Tibial nerve (tissue), 4 donors: ENCODE results near the gene SLX4IP. TPM values are rescaled to one million over a fixed set of nuclear protein-coding genes. Genes with fewer than 3 reads are reported as not detected.

Experiments
- DNase-seq, 2 donors: peaks; one replicate each; pipeline ENCODE4 v3.0.0-alpha.2; 2019; ENCODE audit warnings: low spot score in 2 of 2
- H3K27ac ChIP-seq, 4 donors: fragments of 200-600 bp; sonication (generic) in 3 of 4; one replicate each; pipeline ENCODE4 v1.5.1; 2017 to 2019; ENCODE audit warnings: mild to moderate bottlenecking in 1 of 4
- H3K27me3 ChIP-seq, 2 donors: fragments of 200-600 bp; sonication (generic) in 1 of 2; one replicate each; pipeline versions ENCODE4 v1.5.1 to v1.6.0; 2017 to 2019
- H3K36me3 ChIP-seq, 3 donors: fragments of 200-600 bp; sonication (generic); one replicate each; pipeline ENCODE4 v1.5.1; 2018 to 2019
- H3K4me1 ChIP-seq, 4 donors: fragments of 200-600 bp; sonication (generic) in 3 of 4; one replicate each; pipeline ENCODE4 v1.5.1; 2017 to 2019
- H3K4me3 ChIP-seq, 4 donors: fragments of 200-600 bp; sonication (generic) in 3 of 4; one replicate each; pipeline ENCODE4 v1.5.1; 2017 to 2019; ENCODE audit warnings: mild to moderate bottlenecking in 1 of 4, moderate library complexity in 1 of 4
- H3K9me3 ChIP-seq, 4 donors: fragments of 200-600 bp; sonication (generic) in 3 of 4; one replicate each; pipeline ENCODE4 v1.5.1; 2017 to 2019
- CTCF ChIP-seq, 5 experiments: fragments of 200-600 bp in 3 of 5; fragments of 450-650 bp in 2 of 5; sonication (generic) in 3 of 5; IDR thresholded peaks; one replicate each; pipeline ENCODE4 v1.5.1; 2016 to 2019; ENCODE audit warnings: antibody characterized with exemption in 5 of 5, mild to moderate bottlenecking in 3 of 5, moderate library complexity in 2 of 5
- EP300 ChIP-seq, 2 donors: sonication (generic); formaldehyde crosslinking; IDR thresholded peaks; one replicate each; pipeline ENCODE4 v1.6.1; 2017; ENCODE audit warnings: antibody characterized with exemption in 2 of 2, mild to moderate bottlenecking in 1 of 2
- POLR2A ChIP-seq, 2 donors: fragments of 450-650 bp; IDR thresholded peaks; one replicate each; pipeline ENCODE4 v1.6.1; 2017; ENCODE audit warnings: antibody characterized with exemption in 2 of 2, mild to moderate bottlenecking in 2 of 2, moderate library complexity in 2 of 2
- WGBS, 2 donors: methylation state at CpG; one replicate each; pipeline ENCODE4 v1.1.5; 2018; 5-methylcytosine and 5-hydroxymethylcytosine counted together
- total RNA-seq, 4 donors: library from RNA; depleted of rRNA; stranded (reverse); fragments of >200 nt; gene quantifications; one replicate each; pipeline ENCODE4 v1.1.0, GENCODE V29; 2016

Gene SLX4IP
- total RNA-seq, 4 donors from 2014 or later: 3.3 to 5.7 (median 3.5) TPM

GRCh38 chr20:10505827-10506226 lies 70.7 kb downstream of the SLX4IP start:
- DNase-seq: no peak
- 33 to 38% methylated on average over 2 of the region's 2 CpGs for WGBS, 2 donors
- Histone ChIP-seq H3K9me3 (no peaks in the 10 kb centered on the region), H3K4me1 (peaks cover 4 to 82% (median 34%) of the 10 kb centered on the region in 4 donors), H3K27me3 (no peaks in the 10 kb centered on the region), H3K4me3 (no peak overlapping the region), H3K27ac (peak overlapping the region in 3 of 4 donors; percentile 62 to 86 (median 80)), H3K36me3 (no peaks in the 10 kb centered on the region)
- TF ChIP-seq POLR2A (IDR thresholded peaks at IDR 0.05) (no peak), CTCF (IDR thresholded peaks at IDR 0.05) (no peak), EP300 (IDR thresholded peaks at IDR 0.05) (no peak)

- Histone ChIP-seq H3K27me3 (no peaks in the 10 kb centered on the region), H3K36me3 (no peaks in the 10 kb centered on the region), H3K4me3 (no peak overlapping the region), H3K4me1 (peaks cover 4 to 84% (median 41%) of the 10 kb centered on the region in 4 donors), H3K27ac (peak overlapping the region in 3 of 4 donors; percentile 41 to 86 (median 80)), H3K9me3 (no peaks in the 10 kb centered on the region)
- WGBS, 2 donors: 87 to 92% methylated on average over 4 of the region's 4 CpGs
- TF ChIP-seq EP300 (IDR thresholded peaks at IDR 0.05): no peak
- TF ChIP-seq CTCF (IDR thresholded peaks at IDR 0.05): no peak
- TF ChIP-seq POLR2A (IDR thresholded peaks at IDR 0.05): no peak
- DNase-seq: no peak
Observed at GRCh38 chr20:10507052-10507451, 71.9 kb downstream of the SLX4IP start.

GRCh38 chr20:10508060-10508459 lies 73.0 kb downstream of the SLX4IP start:
- H3K9me3 ChIP-seq: no peaks in the 10 kb centered on the region
- peaks cover 4 to 82% (median 37%) of the 10 kb centered on the region in 4 donors for H3K4me1 ChIP-seq
- DNase-seq: no peak
- H3K27ac ChIP-seq: peak overlapping the region in 3 of 4 donors; percentile 28 to 86 (median 80)
- no peaks in the 10 kb centered on the region for H3K27me3 ChIP-seq
- no peak overlapping the region for H3K4me3 ChIP-seq
- no peaks in the 10 kb centered on the region for H3K36me3 ChIP-seq
- no peak for TF ChIP-seq EP300 (IDR thresholded peaks at IDR 0.05)
- TF ChIP-seq POLR2A (IDR thresholded peaks at IDR 0.05): no peak
- TF ChIP-seq CTCF (IDR thresholded peaks at IDR 0.05): no peak
- WGBS, 2 donors: 73 to 85% methylated on average over 4 of the region's 4 CpGs

GRCh38 chr20:10508468-10509251 lies 73.6 kb downstream of the SLX4IP start:
- no peak overlapping the region for H3K4me3 ChIP-seq
- peak in 1 of 2 donors; percentile 57 for DNase-seq
- no peaks in the 10 kb centered on the region for H3K9me3 ChIP-seq
- no peaks in the 10 kb centered on the region for H3K27me3 ChIP-seq
- H3K4me1 ChIP-seq: peaks cover 4 to 85% (median 37%) of the 10 kb centered on the region in 4 donors
- no peaks in the 10 kb centered on the region for H3K36me3 ChIP-seq
- TF ChIP-seq POLR2A (IDR thresholded peaks at IDR 0.05) (no peak), CTCF (IDR thresholded peaks at IDR 0.05) (no peak), EP300 (IDR thresholded peaks at IDR 0.05) (no peak)
- WGBS, 2 donors: 21 to 26% methylated on average over 8 of the region's 8 CpGs
- peak overlapping the region in 3 of 4 donors; percentile 28 to 86 (median 80) for H3K27ac ChIP-seq

- TF ChIP-seq EP300 (IDR thresholded peaks at IDR 0.05): no peak
- no peak for TF ChIP-seq POLR2A (IDR thresholded peaks at IDR 0.05)
- no peak for TF ChIP-seq CTCF (IDR thresholded peaks at IDR 0.05)
- 81 to 89% methylated on average over 6 of the region's 6 CpGs for WGBS, 2 donors
- peaks cover 4 to 85% (median 37%) of the 10 kb centered on the region in 4 donors for H3K4me1 ChIP-seq
- H3K4me3 ChIP-seq: no peak overlapping the region
- no peaks in the 10 kb centered on the region for H3K36me3 ChIP-seq
- H3K9me3 ChIP-seq: no peaks in the 10 kb centered on the region
- no peak for DNase-seq
- no peaks in the 10 kb centered on the region for H3K27me3 ChIP-seq
- peak overlapping the region in 3 of 4 donors; percentile 28 to 86 (median 80) for H3K27ac ChIP-seq
Observed at GRCh38 chr20:10509376-10509775, 74.3 kb downstream of the SLX4IP start.
